Fibroblast of lung (primary cell): ENCODE measurements around the gene EVX2.

Experiments used
- EZH2 ChIP-seq: IDR thresholded peaks from 2 replicates; pipeline ENCODE4 v1.5.1; 2012; ENCODE audit warnings: low read length, control low read depth, mild to moderate bottlenecking; ENCODE audit errors: missing control alignments
- TF ChIP-seq, protein P1 (sequence below), 2 donors: IDR thresholded peaks in 1 of 2; conservative IDR thresholded peaks in 1 of 2; 1 replicate in 1 of 2; 2 replicates in 1 of 2; pipeline ENCODE4 v1.5.1; 2011 to 2012; ENCODE audit warnings: low read length in 2 of 2, control low read depth in 1 of 2, inconsistent platforms in 1 of 2, low read depth in 1 of 2, mild to moderate bottlenecking in 1 of 2

DNA sequence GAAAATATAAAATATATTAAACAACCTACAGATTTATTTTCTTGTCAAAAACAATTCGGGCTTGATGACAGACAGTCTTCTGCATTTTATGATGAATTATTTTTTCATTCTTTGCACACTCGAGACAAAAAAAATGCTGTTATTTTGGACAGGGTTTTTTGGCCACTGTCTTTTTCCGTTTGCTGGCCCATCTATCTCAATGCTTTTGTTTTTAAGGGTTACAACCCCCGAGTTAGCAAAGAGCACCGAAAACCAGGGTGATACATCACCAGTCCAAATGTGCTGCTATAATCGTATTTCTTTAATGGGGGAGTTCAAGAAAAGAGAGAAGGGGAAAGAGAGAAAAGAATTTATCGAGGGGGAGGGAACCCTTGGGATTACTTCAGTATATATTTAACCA, 7.7 kb downstream of the EVX2 start:
- TF ChIP-seq, protein P1, sequence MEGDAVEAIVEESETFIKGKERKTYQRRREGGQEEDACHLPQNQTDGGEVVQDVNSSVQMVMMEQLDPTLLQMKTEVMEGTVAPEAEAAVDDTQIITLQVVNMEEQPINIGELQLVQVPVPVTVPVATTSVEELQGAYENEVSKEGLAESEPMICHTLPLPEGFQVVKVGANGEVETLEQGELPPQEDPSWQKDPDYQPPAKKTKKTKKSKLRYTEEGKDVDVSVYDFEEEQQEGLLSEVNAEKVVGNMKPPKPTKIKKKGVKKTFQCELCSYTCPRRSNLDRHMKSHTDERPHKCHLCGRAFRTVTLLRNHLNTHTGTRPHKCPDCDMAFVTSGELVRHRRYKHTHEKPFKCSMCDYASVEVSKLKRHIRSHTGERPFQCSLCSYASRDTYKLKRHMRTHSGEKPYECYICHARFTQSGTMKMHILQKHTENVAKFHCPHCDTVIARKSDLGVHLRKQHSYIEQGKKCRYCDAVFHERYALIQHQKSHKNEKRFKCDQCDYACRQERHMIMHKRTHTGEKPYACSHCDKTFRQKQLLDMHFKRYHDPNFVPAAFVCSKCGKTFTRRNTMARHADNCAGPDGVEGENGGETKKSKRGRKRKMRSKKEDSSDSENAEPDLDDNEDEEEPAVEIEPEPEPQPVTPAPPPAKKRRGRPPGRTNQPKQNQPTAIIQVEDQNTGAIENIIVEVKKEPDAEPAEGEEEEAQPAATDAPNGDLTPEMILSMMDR (conservative IDR thresholded peaks at IDR 0.05 in 1 of 2, IDR thresholded peaks at IDR 0.05 in 1 of 2; ENCODE audit: low read depth in 1 of 2, low read length in 2 of 2): no peak
- TF ChIP-seq EZH2: no peak
